K562 (cell line): ENCODE data around the gene COPS9.

Experiments
- GABPB1 ChIP-seq: sonication (generic); formaldehyde crosslinking; IDR thresholded peaks from 2 replicates; pipeline ENCODE4 v1.8.0; 2022; ENCODE audit warnings: mild to moderate bottlenecking, missing genetic modification reagents
- JUND ChIP-seq, 2 experiments: IDR thresholded peaks; 2 replicates in 1 of 2; 3 replicates in 1 of 2; pipeline ENCODE4 v1.6.1; 2011; ENCODE audit warnings: borderline replicate concordance in 2 of 2, low read depth in 2 of 2, low read length in 2 of 2, improper control_type of control experiment in 1 of 2, missing biosample characterization in 1 of 2, missing genetic modification characterization in 1 of 2, missing genetic modification reagents in 1 of 2
- RCOR1 ChIP-seq, 2 experiments: IDR thresholded peaks; 2 replicates each; pipeline ENCODE4 v1.6.1; 2012; ENCODE audit warnings: low read depth in 2 of 2, low read length in 2 of 2, borderline replicate concordance in 1 of 2, improper control_type of control experiment in 1 of 2
- TAF1 ChIP-seq: IDR thresholded peaks from 2 replicates; pipeline ENCODE4 v1.6.1; 2011; ENCODE audit warnings: mild to moderate bottlenecking, low read length, moderate library complexity; ENCODE audit not compliant: insufficient read depth, control insufficient read depth, severe bottlenecking; ENCODE audit errors: extremely low read depth
- TAF7 ChIP-seq: fragments of 450-650 bp; IDR thresholded peaks from 2 replicates; pipeline ENCODE4 v1.6.1; 2016; ENCODE audit warnings: missing genetic modification characterization, missing compliant biosample characterization
- YY1 ChIP-seq, 3 experiments: IDR thresholded peaks; 2 replicates each; pipeline ENCODE4 v1.6.1; 2011; ENCODE audit warnings: low read length in 2 of 3, mild to moderate bottlenecking in 2 of 3, moderate library complexity in 2 of 3, borderline replicate concordance in 1 of 3, control low read depth in 1 of 3, low read depth in 1 of 3; ENCODE audit not compliant: insufficient read depth in 3 of 3, insufficient replicate concordance in 2 of 3, control insufficient read depth in 1 of 3, insufficient read length in 1 of 3; ENCODE audit errors: extremely low read depth in 1 of 3
- ZBTB17 ChIP-seq: fragments of 450-650 bp; formaldehyde crosslinking; IDR thresholded peaks from 2 replicates; pipeline ENCODE4 v1.4.0; 2020; ENCODE audit warnings: mild to moderate bottlenecking
- ZFP36 ChIP-seq: fragments of 150-350 bp; IDR thresholded peaks from 2 replicates; pipeline ENCODE4 v1.6.1; 2018; ENCODE audit warnings: low read length, low read depth; ENCODE audit not compliant: partially characterized antibody
- ZNF12 ChIP-seq: sonication (generic); formaldehyde crosslinking; IDR thresholded peaks from 2 replicates; pipeline ENCODE4 v1.4.0; 2020; ENCODE audit warnings: mild to moderate bottlenecking, missing genetic modification reagents
- ZNF121 ChIP-seq: sonication (generic); formaldehyde crosslinking; conservative IDR thresholded peaks from 2 replicates; pipeline ENCODE4 v1.8.0; 2022; ENCODE audit warnings: missing genetic modification reagents
- ZNF280B ChIP-seq: fragments of 250-450 bp; sonication (Bioruptor Pico); IDR thresholded peaks from 2 replicates; pipeline ENCODE4 v1.5.1; 2021; ENCODE audit warnings: mild to moderate bottlenecking
- ZNF75A ChIP-seq: fragments of 450-650 bp; formaldehyde crosslinking; IDR thresholded peaks from 2 replicates; pipeline ENCODE4 v1.4.0; 2020; ENCODE audit warnings: mild to moderate bottlenecking

GRCh38 chr2:240144649-240145261, 8.7 kb upstream of the COPS9 start:
- no peak for TF ChIP-seq RCOR1 (IDR thresholded peaks at IDR 0.05; ENCODE audit: borderline replicate concordance in 1 of 2, low read depth in 2 of 2, low read length in 2 of 2)
- TF ChIP-seq ZNF12 (CRISPR knock-in tag): no peak
- no peak for TF ChIP-seq TAF1
- no peak for TF ChIP-seq TAF7
- TF ChIP-seq ZNF121 (CRISPR knock-in tag): no peak
- TF ChIP-seq ZNF75A (CRISPR knock-in tag): no peak
- no peak for TF ChIP-seq ZBTB17 (CRISPR knock-in tag)
- no peak for TF ChIP-seq GABPB1
- TF ChIP-seq ZFP36: no peak
- no peak for TF ChIP-seq ZNF280B
- no peak for TF ChIP-seq YY1 (IDR thresholded peaks at IDR 0.05; ENCODE audit: borderline replicate concordance in 1 of 3, control insufficient read depth in 1 of 3, extremely low read depth in 1 of 3, insufficient read depth in 3 of 3, insufficient read length in 1 of 3, insufficient replicate concordance in 2 of 3, low read depth in 1 of 3, low read length in 2 of 3)
- no peak for TF ChIP-seq JUND (IDR thresholded peaks at IDR 0.05; ENCODE audit: borderline replicate concordance, low read depth, low read length)
- no peak for TF ChIP-seq JUND (tag; IDR thresholded peaks at IDR 0.05; ENCODE audit: borderline replicate concordance, low read depth, low read length)
